Parathyroid adenoma (tissue), 2 donors: ENCODE results near the gene FAM83E.
A peak's percentile ranks its signal among the peaks of the same experiment; 100 is the strongest.

Experiments
- H2AFZ ChIP-seq: fragments of 300-600 bp; sonication (generic); one replicate; pipeline ENCODE4 v1.7.0; 2017; ENCODE audit warnings: antibody characterized with exemption, mild to moderate bottlenecking
- H3K27ac ChIP-seq: fragments of 300-600 bp; sonication (generic); one replicate; pipeline ENCODE4 v1.7.0; 2017
- H3K27me3 ChIP-seq: fragments of 300-600 bp; sonication (generic); one replicate; pipeline ENCODE4 v1.7.0; 2017; ENCODE audit warnings: low read length; ENCODE audit not compliant: control insufficient read depth, insufficient read depth
- H3K36me3 ChIP-seq: fragments of 300-600 bp; sonication (generic); one replicate; pipeline ENCODE4 v1.7.0; 2017; ENCODE audit warnings: low read length; ENCODE audit not compliant: control insufficient read depth, insufficient read depth
- H3K4me1 ChIP-seq: fragments of 300-600 bp; sonication (generic); one replicate; pipeline ENCODE4 v1.7.0; 2017; ENCODE audit warnings: control low read depth
- H3K4me2 ChIP-seq: fragments of 300-600 bp; sonication (generic); one replicate; pipeline ENCODE4 v1.7.0; 2017; ENCODE audit warnings: low read length
- H3K4me3 ChIP-seq: fragments of 300-600 bp; sonication (generic); one replicate; pipeline ENCODE4 v1.7.0; 2017; ENCODE audit warnings: low read depth, low read length
- H3K79me2 ChIP-seq: fragments of 300-600 bp; sonication (generic); one replicate; pipeline ENCODE4 v1.7.0; 2017; ENCODE audit warnings: control low read depth
- H3K9ac ChIP-seq: fragments of 300-600 bp; sonication (generic); one replicate; pipeline ENCODE4 v1.7.0; 2017; ENCODE audit warnings: mild to moderate bottlenecking
- H3K9me3 ChIP-seq: fragments of 300-600 bp; sonication (generic); one replicate; pipeline ENCODE4 v1.7.0; 2017; ENCODE audit warnings: low read length; ENCODE audit not compliant: control insufficient read depth
- TF ChIP-seq, protein P1 (sequence below): fragments of 300-600 bp; sonication (generic); IDR thresholded peaks from one replicate; pipeline ENCODE4 v1.7.0; 2017; ENCODE audit warnings: antibody characterized with exemption, mild to moderate bottlenecking
- donor health status: primary hyperparathyroidism.

Gene FAM83E

DNA sequence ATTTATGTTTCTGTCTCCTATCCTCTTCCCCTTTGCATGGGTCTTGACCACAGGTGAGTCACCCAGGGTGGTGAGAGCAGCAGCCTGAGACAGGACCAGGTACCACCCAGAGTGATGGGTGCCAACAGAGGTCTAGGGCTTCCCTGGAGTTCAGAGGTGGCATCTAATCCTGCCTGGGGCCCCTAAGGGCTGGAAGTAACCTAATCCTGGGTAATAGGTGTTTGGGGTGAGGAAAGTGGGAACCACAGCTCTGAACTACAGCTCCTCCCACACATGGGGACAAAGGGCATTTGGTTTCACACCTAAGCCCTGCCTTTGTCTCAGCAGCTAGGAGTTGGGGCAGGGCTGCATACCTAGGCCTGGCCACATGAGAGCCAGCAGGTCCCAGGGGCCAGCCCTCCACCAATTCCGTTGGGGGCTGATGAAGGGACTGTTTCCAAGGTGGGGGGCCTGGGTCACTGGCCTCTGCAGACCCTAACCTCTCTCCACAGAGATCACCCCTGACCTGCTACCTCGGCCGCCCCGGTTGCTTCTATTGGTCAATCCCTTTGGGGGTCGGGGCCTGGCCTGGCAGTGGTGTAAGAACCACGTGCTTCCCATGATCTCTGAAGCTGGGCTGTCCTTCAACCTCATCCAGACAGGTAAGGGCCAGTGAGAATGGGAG is 12.5 kb upstream of the FAM83E start:
- Histone ChIP-seq H3K27ac (no peak overlapping the region), H3K4me2 (no peak overlapping the region), H2AFZ (no peak overlapping the region), H3K79me2 (no peaks in the 10 kb centered on the region), H3K9ac (no peak overlapping the region), H3K9me3 (no peaks in the 10 kb centered on the region), H3K4me1 (peaks cover 26% of the 10 kb centered on the region), H3K36me3 (no peaks in the 10 kb centered on the region), H3K27me3 (no peaks in the 10 kb centered on the region), H3K4me3 (no peak overlapping the region)
- TF ChIP-seq, protein P1, sequence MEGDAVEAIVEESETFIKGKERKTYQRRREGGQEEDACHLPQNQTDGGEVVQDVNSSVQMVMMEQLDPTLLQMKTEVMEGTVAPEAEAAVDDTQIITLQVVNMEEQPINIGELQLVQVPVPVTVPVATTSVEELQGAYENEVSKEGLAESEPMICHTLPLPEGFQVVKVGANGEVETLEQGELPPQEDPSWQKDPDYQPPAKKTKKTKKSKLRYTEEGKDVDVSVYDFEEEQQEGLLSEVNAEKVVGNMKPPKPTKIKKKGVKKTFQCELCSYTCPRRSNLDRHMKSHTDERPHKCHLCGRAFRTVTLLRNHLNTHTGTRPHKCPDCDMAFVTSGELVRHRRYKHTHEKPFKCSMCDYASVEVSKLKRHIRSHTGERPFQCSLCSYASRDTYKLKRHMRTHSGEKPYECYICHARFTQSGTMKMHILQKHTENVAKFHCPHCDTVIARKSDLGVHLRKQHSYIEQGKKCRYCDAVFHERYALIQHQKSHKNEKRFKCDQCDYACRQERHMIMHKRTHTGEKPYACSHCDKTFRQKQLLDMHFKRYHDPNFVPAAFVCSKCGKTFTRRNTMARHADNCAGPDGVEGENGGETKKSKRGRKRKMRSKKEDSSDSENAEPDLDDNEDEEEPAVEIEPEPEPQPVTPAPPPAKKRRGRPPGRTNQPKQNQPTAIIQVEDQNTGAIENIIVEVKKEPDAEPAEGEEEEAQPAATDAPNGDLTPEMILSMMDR: no peak

DNA sequence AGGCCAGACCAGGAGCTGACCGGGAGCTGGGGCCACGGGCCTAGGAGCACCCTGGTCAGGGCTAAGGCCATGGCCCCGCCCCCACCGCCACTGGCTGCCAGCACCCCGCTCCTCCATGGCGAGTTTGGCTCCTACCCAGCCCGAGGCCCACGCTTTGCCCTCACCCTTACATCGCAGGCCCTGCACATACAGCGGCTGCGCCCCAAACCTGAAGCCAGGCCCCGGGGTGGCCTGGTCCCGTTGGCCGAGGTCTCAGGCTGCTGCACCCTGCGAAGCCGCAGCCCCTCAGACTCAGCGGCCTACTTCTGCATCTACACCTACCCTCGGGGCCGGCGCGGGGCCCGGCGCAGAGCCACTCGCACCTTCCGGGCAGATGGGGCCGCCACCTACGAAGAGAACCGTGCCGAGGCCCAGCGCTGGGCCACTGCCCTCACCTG is 11.0 kb upstream of the FAM83E start:
- Histone ChIP-seq H3K27me3 (no peaks in the 10 kb centered on the region), H3K79me2 (no peaks in the 10 kb centered on the region), H3K4me2 (no peak overlapping the region), H3K9me3 (no peaks in the 10 kb centered on the region), H3K4me1 (peaks cover 15% of the 10 kb centered on the region), H3K36me3 (no peaks in the 10 kb centered on the region), H3K27ac (no peak overlapping the region), H2AFZ (no peak overlapping the region), H3K9ac (no peak overlapping the region), H3K4me3 (no peak overlapping the region)
- TF ChIP-seq, protein P1: no peak

DNA sequence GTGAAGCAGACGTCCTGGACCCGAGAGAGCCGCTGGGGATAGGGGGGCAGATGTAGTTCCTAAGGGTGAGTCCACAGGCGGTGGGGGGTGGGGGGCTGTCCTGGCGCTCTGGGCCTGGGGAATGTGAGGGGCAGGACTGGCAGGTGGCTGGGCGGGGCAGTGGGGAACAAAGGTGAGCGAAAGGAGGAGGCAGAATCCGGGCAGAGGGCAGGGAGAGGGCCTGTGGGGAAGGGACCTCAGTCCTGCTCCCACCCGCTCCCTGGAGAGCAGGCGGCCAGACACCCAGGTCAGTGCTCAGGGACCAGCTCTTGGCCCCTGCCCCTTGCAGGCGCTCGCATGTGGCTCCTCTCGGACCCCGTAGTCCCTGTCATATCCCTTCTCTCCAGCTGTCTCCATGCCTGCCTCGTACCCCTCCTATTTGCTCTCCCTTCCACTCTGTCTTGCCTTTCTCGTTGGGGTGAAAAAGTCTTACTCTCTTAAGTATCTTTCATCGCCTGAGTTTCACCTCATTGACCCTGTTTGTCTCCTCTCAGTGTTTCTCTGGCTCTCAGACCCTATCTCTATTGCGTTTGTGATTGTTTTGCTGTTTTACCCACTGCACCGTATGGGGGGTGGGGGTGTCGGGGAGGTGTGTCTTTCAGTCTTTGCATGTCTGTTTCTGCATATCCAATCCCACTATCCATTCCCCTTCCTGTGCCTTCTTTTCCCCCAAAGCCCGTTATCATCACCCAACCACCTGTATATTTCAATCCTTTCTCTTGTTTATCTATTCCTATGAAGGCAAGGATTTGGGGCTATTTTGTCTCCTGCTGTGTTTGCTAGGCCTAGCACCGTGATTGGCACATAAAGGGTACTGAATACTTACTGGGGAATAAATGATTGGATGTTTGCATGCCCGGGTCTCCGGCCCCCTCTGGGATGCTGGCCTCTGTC is 10.2 kb upstream of the FAM83E start:
- peaks cover 7% of the 10 kb centered on the region for H3K4me1 ChIP-seq
- TF ChIP-seq, protein P1: no peak
- peak overlapping the region; percentile 49 for H3K27ac ChIP-seq
- H3K9me3 ChIP-seq: no peaks in the 10 kb centered on the region
- peak overlapping the region; percentile 96 for H3K4me2 ChIP-seq
- no peak overlapping the region for H2AFZ ChIP-seq
- H3K4me3 ChIP-seq: peak overlapping the region; percentile 4
- H3K27me3 ChIP-seq: no peaks in the 10 kb centered on the region
- H3K36me3 ChIP-seq: no peaks in the 10 kb centered on the region
- H3K79me2 ChIP-seq: no peaks in the 10 kb centered on the region
- H3K9ac ChIP-seq: no peak overlapping the region

- Histone ChIP-seq H3K4me1 (peaks cover 7% of the 10 kb centered on the region), H3K27me3 (no peaks in the 10 kb centered on the region), H3K4me3 (peak overlapping the region; percentile 84), H3K36me3 (no peaks in the 10 kb centered on the region), H3K79me2 (no peaks in the 10 kb centered on the region), H2AFZ (peak overlapping the region; percentile 75), H3K9ac (peak overlapping the region; percentile 25), H3K27ac (peak overlapping the region; percentile 78), H3K4me2 (peak overlapping the region; percentile 96), H3K9me3 (no peaks in the 10 kb centered on the region)
- TF ChIP-seq, protein P1: no peak
These were observed 9.3 kb upstream of the FAM83E start for GRCh38 chr19:48624067-48624594.
